Smooth muscle cell (in vitro differentiated cells): Measurements from ENCODE around the gene STOX2. TPM values are rescaled to one million over a fixed set of nuclear protein-coding genes. Genes with fewer than 3 reads are reported as not detected.

Experiments used
- DNase-seq: peaks from one replicate; lab custom pipeline; 2025; ENCODE audit not compliant: unreplicated experiment; lab: John Stamatoyannopoulos, UW
- H2AFZ ChIP-seq: fragments of 200-600 bp; sonication (generic); 2 replicates; pipeline ENCODE4 v1.6.0; 2016; ENCODE audit warnings: antibody characterized with exemption, low read depth, mild to moderate bottlenecking
- H3F3A ChIP-seq: fragments of 200-600 bp; sonication (generic); 2 replicates; pipeline ENCODE4 v1.6.0; 2017; ENCODE audit warnings: antibody characterized with exemption, low read depth
- H3K27ac ChIP-seq: fragments of 200-600 bp; sonication (generic); 2 replicates; pipeline ENCODE4 v1.5.1; 2016; ENCODE audit warnings: low read depth, mild to moderate bottlenecking
- H3K27me3 ChIP-seq: fragments of 200-600 bp; sonication (generic); 2 replicates; pipeline ENCODE4 v1.6.1; 2016; ENCODE audit warnings: low read depth, mild to moderate bottlenecking
- H3K36me3 ChIP-seq: fragments of 200-600 bp; sonication (generic); 2 replicates; pipeline ENCODE4 v1.5.1; 2016; ENCODE audit warnings: low read depth
- H3K4me1 ChIP-seq: fragments of 200-600 bp; sonication (generic); 2 replicates; pipeline ENCODE4 v1.5.1; 2016; ENCODE audit warnings: low read depth
- H3K4me2 ChIP-seq: fragments of 200-600 bp; sonication (generic); 2 replicates; pipeline ENCODE4 v1.6.0; 2016; ENCODE audit warnings: mild to moderate bottlenecking
- H3K4me3 ChIP-seq: fragments of 200-600 bp; sonication (generic); 2 replicates; pipeline ENCODE4 v1.5.1; 2016; ENCODE audit warnings: mild to moderate bottlenecking
- H3K79me2 ChIP-seq: fragments of 200-600 bp; sonication (generic); 2 replicates; pipeline ENCODE4 v1.6.0; 2016; ENCODE audit warnings: low read depth, mild to moderate bottlenecking
- H3K9ac ChIP-seq: fragments of 200-600 bp; sonication (generic); 2 replicates; pipeline ENCODE4 v1.6.0; 2016; ENCODE audit warnings: low read depth
- H3K9me3 ChIP-seq: fragments of 200-600 bp; sonication (generic); replicated peaks from 2 replicates; pipeline ENCODE4 v1.5.1; 2016; ENCODE audit warnings: low read depth
- H4K20me1 ChIP-seq: fragments of 200-600 bp; sonication (generic); 2 replicates; pipeline ENCODE4 v1.6.0; 2016; ENCODE audit warnings: low read depth
- CTCF ChIP-seq: fragments of 200-600 bp; sonication (generic); IDR thresholded peaks from 2 replicates; pipeline ENCODE4 v1.5.1; 2017; ENCODE audit warnings: borderline replicate concordance, mild to moderate bottlenecking, antibody characterized with exemption; ENCODE audit not compliant: insufficient read depth, poor library complexity, severe bottlenecking
- WGBS: methylation state at CpG from one replicate; pipeline ENCODE4 v1.1.7; 2016; ENCODE audit warnings: low lambda C conversion rate; 5-methylcytosine and 5-hydroxymethylcytosine counted together
- polyA plus RNA-seq: library from polyadenylated mRNA; unstranded; fragments of >200 nt; fragmentation: Nextera tagmentation; extraction: Ambion mirVana; gene quantifications from 2 replicates; pipeline ENCODE4 v1.2.1, GENCODE V29; 2016
- total RNA-seq: library from RNA; depleted of rRNA; stranded (reverse); fragments of >200 nt; gene quantifications from 2 replicates; pipeline ENCODE4 v1.2.3, GENCODE V29; 2014

The STOX2 gene
- total and polyA plus RNA-seq, 2 experiments from 2014 or later, result 1.3 to 4.2 TPM

GRCh38 chr4:183909187-183909586, 4.1 kb downstream of the STOX2 start:
- Histone ChIP-seq H3K27ac (no peak overlapping the region), H2AFZ (no peak overlapping the region), H3K4me3 (no peak overlapping the region), H4K20me1 (peaks cover 7% of the 10 kb centered on the region), H3K9me3 (no peaks in the 10 kb centered on the region), H3K4me1 (peaks cover 7% of the 10 kb centered on the region), H3K27me3 (no peaks in the 10 kb centered on the region), H3K36me3 (no peaks in the 10 kb centered on the region), H3F3A (peaks cover 6% of the 10 kb centered on the region), H3K4me2 (no peak overlapping the region), H3K9ac (no peak overlapping the region), H3K79me2 (no peaks in the 10 kb centered on the region)
- no peak for DNase-seq
- TF ChIP-seq CTCF, result no peak

- DNase-seq, result no peak
- Histone ChIP-seq H3K27me3 (no peaks in the 10 kb centered on the region), H3K4me1 (peaks cover 5% of the 10 kb centered on the region), H3K9me3 (no peaks in the 10 kb centered on the region), H3K4me2 (no peak overlapping the region), H3K27ac (no peak overlapping the region), H3K36me3 (no peaks in the 10 kb centered on the region), H4K20me1 (peaks cover 7% of the 10 kb centered on the region), H3F3A (peaks cover 2% of the 10 kb centered on the region), H3K79me2 (no peaks in the 10 kb centered on the region), H2AFZ (no peak overlapping the region), H3K4me3 (no peak overlapping the region), H3K9ac (no peak overlapping the region)
- WGBS, result 94% methylated on average over 5 of the region's 5 CpGs
- no peak for TF ChIP-seq CTCF
These were observed 4.7 kb downstream of the STOX2 start for GRCh38 chr4:183909801-183910200.

- no peaks in the 10 kb centered on the region for H3K79me2 ChIP-seq
- no peaks in the 10 kb centered on the region for H3K9me3 ChIP-seq
- H3K4me1 ChIP-seq, result no peaks in the 10 kb centered on the region
- H4K20me1 ChIP-seq, result no peaks in the 10 kb centered on the region
- TF ChIP-seq CTCF, result no peak
- no peaks in the 10 kb centered on the region for H3K27me3 ChIP-seq
- no peak overlapping the region for H3K9ac ChIP-seq
- DNase-seq, result no peak
- 91% methylated on average over 8 of the region's 8 CpGs for WGBS
- no peak overlapping the region for H2AFZ ChIP-seq
- H3K4me3 ChIP-seq, result no peak overlapping the region
- no peaks in the 10 kb centered on the region for H3F3A ChIP-seq
- H3K27ac ChIP-seq, result no peak overlapping the region
- no peaks in the 10 kb centered on the region for H3K36me3 ChIP-seq
- no peak overlapping the region for H3K4me2 ChIP-seq
These were observed 7.5 kb downstream of the STOX2 start for GRCh38 chr4:183912585-183912984.

- H3K4me2 ChIP-seq, result no peak overlapping the region
- H4K20me1 ChIP-seq, result no peaks in the 10 kb centered on the region
- no peak overlapping the region for H2AFZ ChIP-seq
- no peak overlapping the region for H3K4me3 ChIP-seq
- no peaks in the 10 kb centered on the region for H3F3A ChIP-seq
- 82% methylated on average over 6 of the region's 6 CpGs for WGBS
- H3K36me3 ChIP-seq, result no peaks in the 10 kb centered on the region
- H3K4me1 ChIP-seq, result peaks cover 9% of the 10 kb centered on the region
- no peak for TF ChIP-seq CTCF
- no peaks in the 10 kb centered on the region for H3K27me3 ChIP-seq
- H3K9ac ChIP-seq, result no peak overlapping the region
- no peak for DNase-seq
- H3K9me3 ChIP-seq, result no peaks in the 10 kb centered on the region
- no peak overlapping the region for H3K27ac ChIP-seq
- no peaks in the 10 kb centered on the region for H3K79me2 ChIP-seq
These were observed 10.9 kb downstream of the STOX2 start for GRCh38 chr4:183915976-183916375.
